DND-41 (cell line): ENCODE results near the gene CFAP73.

Experiments used
- ATAC-seq: fragments of 200-7000 bp; cut with Tn5 transposase; 3 replicates; pipeline ENCODE4 v1.9.1; 2021; ENCODE audit warnings: low read depth; ENCODE audit not compliant: insufficient read depth
- DNase-seq: peaks from one replicate; pipeline ENCODE4 v3.0.0-alpha.2; 2020
- H2AFZ ChIP-seq: 2 replicates; pipeline ENCODE4 v1.6.0; 2012; ENCODE audit warnings: low read depth, low read length
- H3K27ac ChIP-seq: 2 replicates; pipeline ENCODE4 v1.5.1; 2012; ENCODE audit warnings: low read length, inconsistent platforms
- H3K27me3 ChIP-seq: fragments of 200-600 bp; sonication (generic); 2 replicates; pipeline ENCODE4 v1.6.0; 2012; ENCODE audit warnings: low read length, mild to moderate bottlenecking, inconsistent platforms; ENCODE audit not compliant: insufficient read depth, poor library complexity
- H3K36me3 ChIP-seq: 2 replicates; pipeline ENCODE4 v1.5.1; 2012; ENCODE audit warnings: low read length, inconsistent platforms; ENCODE audit not compliant: insufficient read depth
- H3K4me1 ChIP-seq: 2 replicates; pipeline ENCODE4 v1.5.1; 2012; ENCODE audit warnings: mild to moderate bottlenecking, low read length; ENCODE audit not compliant: insufficient read depth
- H3K4me2 ChIP-seq: 2 replicates; pipeline ENCODE4 v1.6.0; 2012; ENCODE audit warnings: mild to moderate bottlenecking, moderate library complexity, low read length, inconsistent platforms; ENCODE audit not compliant: insufficient read depth
- H3K4me3 ChIP-seq, 2 experiments: fragments of 200-600 bp in 1 of 2; shearing (Covaris generic) in 1 of 2; 2 replicates each; pipeline ENCODE4 v1.5.1; 2012 to 2016; ENCODE audit warnings: inconsistent platforms in 2 of 2, low read length in 2 of 2, mild to moderate bottlenecking in 2 of 2, low read depth in 1 of 2, moderate library complexity in 1 of 2
- H3K79me2 ChIP-seq: 2 replicates; pipeline ENCODE4 v1.6.0; 2012; ENCODE audit warnings: low read length, inconsistent platforms; ENCODE audit not compliant: insufficient read depth
- H3K9ac ChIP-seq: 2 replicates; pipeline ENCODE4 v1.6.0; 2012; ENCODE audit warnings: low read depth, mild to moderate bottlenecking, inconsistent platforms, low read length, moderate library complexity
- H3K9me3 ChIP-seq: 2 replicates; pipeline ENCODE4 v1.5.1; 2012; ENCODE audit warnings: low read length, moderate library complexity, mild to moderate bottlenecking, inconsistent platforms; ENCODE audit not compliant: insufficient read depth, severe bottlenecking
- H4K20me1 ChIP-seq: 2 replicates; pipeline ENCODE4 v1.6.0; 2012; ENCODE audit warnings: low read length; ENCODE audit not compliant: insufficient read depth
- EZH2 ChIP-seq: IDR thresholded peaks from 3 replicates; pipeline ENCODE4 v1.6.1; 2012; ENCODE audit warnings: borderline replicate concordance, low read depth, mild to moderate bottlenecking, moderate library complexity, low read length, inconsistent platforms; ENCODE audit not compliant: severe bottlenecking
- TF ChIP-seq, protein P1 (sequence below): IDR thresholded peaks from 2 replicates; pipeline ENCODE4 v1.5.1; 2012; ENCODE audit warnings: borderline replicate concordance, low read length, moderate library complexity, mild to moderate bottlenecking; ENCODE audit not compliant: poor library complexity, severe bottlenecking; ENCODE audit errors: extremely low read depth

Gene CFAP73

DNA sequence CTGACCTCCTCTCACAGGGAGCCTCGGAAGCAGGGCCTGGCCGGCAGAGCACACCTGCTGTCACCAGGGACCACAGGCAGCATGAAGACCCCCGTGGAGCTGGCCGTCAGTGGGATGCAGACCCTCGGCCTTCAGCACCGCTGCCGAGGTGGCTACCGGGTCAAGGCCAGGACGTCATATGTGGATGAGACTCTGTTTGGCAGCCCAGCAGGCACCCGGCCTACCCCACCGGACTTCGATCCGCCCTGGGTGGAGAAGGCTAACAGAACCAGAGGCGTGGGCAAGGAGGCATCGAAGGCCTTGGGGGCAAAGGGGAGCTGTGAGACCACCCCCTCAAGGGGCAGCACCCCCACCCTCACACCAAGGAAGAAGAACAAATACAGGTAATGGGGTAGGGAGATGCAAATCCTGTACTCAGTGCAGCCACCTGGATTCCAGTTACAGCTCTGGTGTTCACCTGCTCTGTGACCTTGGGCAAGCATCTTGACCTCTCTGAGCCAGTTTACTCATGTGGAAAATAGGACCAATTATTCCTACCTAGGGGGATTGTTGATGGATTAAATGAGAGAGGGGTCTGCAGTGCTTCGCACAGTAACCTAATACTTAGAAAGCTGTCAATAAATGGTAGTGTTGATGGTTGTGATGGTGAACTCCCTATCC is 37.3 kb downstream of the CFAP73 start:
- ATAC-seq, result no peak

DNA sequence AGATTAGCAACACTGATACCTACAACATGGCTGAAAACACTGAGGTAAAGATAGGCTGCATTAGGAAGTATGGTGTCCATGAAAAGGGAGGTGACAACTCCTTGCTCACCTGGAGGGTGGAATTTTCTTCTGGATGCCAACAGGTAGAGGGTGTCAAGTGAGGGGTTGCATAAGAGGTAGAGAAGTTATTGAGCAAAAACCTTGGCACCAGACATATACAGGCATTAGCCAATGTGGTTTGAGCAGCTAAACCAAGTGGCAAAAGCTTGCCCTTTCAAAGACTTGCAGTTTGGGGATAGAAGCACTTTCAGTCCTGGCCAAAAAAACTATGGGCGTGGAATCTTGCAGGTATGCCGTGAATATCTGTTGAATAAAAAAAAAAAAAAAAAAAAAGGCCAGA is 39.8 kb downstream of the CFAP73 start:
- Histone ChIP-seq H3K79me2 (peaks cover 48% of the 10 kb centered on the region), H3K9me3 (no peaks in the 10 kb centered on the region), H4K20me1 (peaks cover 10% of the 10 kb centered on the region; the same call in 1 of the 2 replicates), H3K27me3 (no peaks in the 10 kb centered on the region), H2AFZ (no peak overlapping the region), H3K4me3 (no peak overlapping the region), H3K4me1 (peaks cover 24% of the 10 kb centered on the region), H3K36me3 (peaks cover 55% of the 10 kb centered on the region), H3K4me2 (no peak overlapping the region), H3K9ac (no peak overlapping the region), H3K27ac (no peak overlapping the region)
- ATAC-seq (no peak), DNase-seq (no peak)
- TF ChIP-seq EZH2, result no peak
- TF ChIP-seq, protein P1, sequence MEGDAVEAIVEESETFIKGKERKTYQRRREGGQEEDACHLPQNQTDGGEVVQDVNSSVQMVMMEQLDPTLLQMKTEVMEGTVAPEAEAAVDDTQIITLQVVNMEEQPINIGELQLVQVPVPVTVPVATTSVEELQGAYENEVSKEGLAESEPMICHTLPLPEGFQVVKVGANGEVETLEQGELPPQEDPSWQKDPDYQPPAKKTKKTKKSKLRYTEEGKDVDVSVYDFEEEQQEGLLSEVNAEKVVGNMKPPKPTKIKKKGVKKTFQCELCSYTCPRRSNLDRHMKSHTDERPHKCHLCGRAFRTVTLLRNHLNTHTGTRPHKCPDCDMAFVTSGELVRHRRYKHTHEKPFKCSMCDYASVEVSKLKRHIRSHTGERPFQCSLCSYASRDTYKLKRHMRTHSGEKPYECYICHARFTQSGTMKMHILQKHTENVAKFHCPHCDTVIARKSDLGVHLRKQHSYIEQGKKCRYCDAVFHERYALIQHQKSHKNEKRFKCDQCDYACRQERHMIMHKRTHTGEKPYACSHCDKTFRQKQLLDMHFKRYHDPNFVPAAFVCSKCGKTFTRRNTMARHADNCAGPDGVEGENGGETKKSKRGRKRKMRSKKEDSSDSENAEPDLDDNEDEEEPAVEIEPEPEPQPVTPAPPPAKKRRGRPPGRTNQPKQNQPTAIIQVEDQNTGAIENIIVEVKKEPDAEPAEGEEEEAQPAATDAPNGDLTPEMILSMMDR, result no peak

More for the DNA sequence above, 37.3 kb downstream of the CFAP73 start:
- Histone ChIP-seq H3K9ac (peak overlapping the region; percentile 94), H3K27ac (peak overlapping the region; percentile 95), H3K9me3 (no peaks in the 10 kb centered on the region), H3K4me2 (peak overlapping the region; percentile 97), H3K36me3 (peaks cover 60% of the 10 kb centered on the region), H3K79me2 (peaks cover 73% of the 10 kb centered on the region), H3K4me3 (peak overlapping the region; percentile 81 to 93; a peak in 3 of 4 replicates), H2AFZ (no peak overlapping the region), H4K20me1 (peaks cover 30% of the 10 kb centered on the region), H3K4me1 (peaks cover 40% of the 10 kb centered on the region), H3K27me3 (no peaks in the 10 kb centered on the region)
- no peak for TF ChIP-seq EZH2
- TF ChIP-seq, protein P1, result no peak
- DNase-seq, result no peak

DNA sequence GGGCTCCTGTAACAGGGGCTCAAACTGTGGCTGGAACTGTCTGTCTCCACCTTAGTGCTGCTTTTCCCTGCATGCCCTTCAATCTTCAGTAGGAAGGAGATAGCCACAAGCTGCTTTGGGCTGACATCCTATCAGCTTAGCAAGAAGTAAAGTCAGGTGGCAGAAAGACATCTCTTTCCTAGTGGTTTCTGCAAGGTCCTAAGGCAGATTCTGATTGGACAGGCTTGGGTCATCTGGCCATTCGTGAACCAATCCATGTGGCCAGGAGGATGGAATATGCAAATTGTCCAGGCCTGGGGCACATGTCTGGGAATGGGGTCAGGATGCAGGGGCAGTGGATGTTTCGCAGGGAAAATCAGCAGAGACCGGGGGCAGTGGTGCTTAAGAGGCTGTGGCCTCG is 41.2 kb downstream of the CFAP73 start:
- H2AFZ ChIP-seq, result no peak overlapping the region
- no peak overlapping the region for H3K4me3 ChIP-seq
- no peak overlapping the region for H3K9ac ChIP-seq
- H3K27ac ChIP-seq, result no peak overlapping the region
- no peaks in the 10 kb centered on the region for H3K27me3 ChIP-seq
- ATAC-seq, result no peak
- no peak overlapping the region for H3K4me2 ChIP-seq
- peaks cover 34% of the 10 kb centered on the region for H3K79me2 ChIP-seq
- peaks cover 55% of the 10 kb centered on the region for H3K36me3 ChIP-seq
- no peaks in the 10 kb centered on the region for H3K9me3 ChIP-seq
- TF ChIP-seq, protein P1, result no peak
- TF ChIP-seq EZH2, result no peak
- peaks cover 21% of the 10 kb centered on the region for H3K4me1 ChIP-seq
- DNase-seq, result no peak
- peaks cover 9% of the 10 kb centered on the region; the same call in 1 of the 2 replicates for H4K20me1 ChIP-seq

DNA sequence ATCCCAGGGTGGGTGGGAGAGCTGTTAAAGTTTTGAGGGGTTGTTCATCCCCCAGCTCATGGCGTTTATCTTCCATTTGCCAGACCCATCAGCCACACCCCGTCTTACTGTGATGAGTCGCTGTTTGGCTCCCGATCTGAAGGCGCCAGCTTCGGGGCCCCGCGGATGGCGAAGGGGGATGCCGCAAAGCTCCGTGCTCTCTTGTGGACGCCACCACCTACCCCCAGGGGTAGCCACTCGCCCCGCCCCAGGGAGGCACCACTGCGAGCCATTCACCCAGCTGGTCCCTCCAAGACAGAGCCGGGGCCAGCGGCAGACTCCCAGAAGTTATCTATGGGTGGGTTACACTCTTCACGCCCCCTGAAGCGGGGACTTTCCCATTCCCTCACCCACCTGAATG is 41.7 kb downstream of the CFAP73 start:
- H4K20me1 ChIP-seq, result peaks cover 9% of the 10 kb centered on the region; the same call in 1 of the 2 replicates
- no peak overlapping the region for H3K4me2 ChIP-seq
- DNase-seq (no peak), ATAC-seq (no peak)
- H3K27ac ChIP-seq, result no peak overlapping the region
- peaks cover 16% of the 10 kb centered on the region for H3K4me1 ChIP-seq
- no peaks in the 10 kb centered on the region for H3K27me3 ChIP-seq
- no peak for TF ChIP-seq EZH2
- TF ChIP-seq, protein P1, result no peak
- peaks cover 55% of the 10 kb centered on the region for H3K36me3 ChIP-seq
- peaks cover 29% of the 10 kb centered on the region for H3K79me2 ChIP-seq
- H3K9me3 ChIP-seq, result no peaks in the 10 kb centered on the region
- H3K4me3 ChIP-seq, result no peak overlapping the region
- no peak overlapping the region for H2AFZ ChIP-seq
- no peak overlapping the region for H3K9ac ChIP-seq
